NCI-H187 treated with DMSO at 0.1 percent for 48 hours (cell line): ENCODE results near the gene PRDM5.

Experiments
- DNase-seq: peaks from one replicate; lab custom pipeline; 2025; lab: John Stamatoyannopoulos, UW

The PRDM5 gene

GRCh38 chr4:120819805-120820437 is 102.6 kb downstream of the PRDM5 start:
- no peak for DNase-seq

GRCh38 chr4:120816296-120816965 is 106.1 kb downstream of the PRDM5 start:
- no peak for DNase-seq

GRCh38 chr4:120815361-120815760 is 107.2 kb downstream of the PRDM5 start:
- DNase-seq = no peak

- no peak for DNase-seq
These were observed 107.6 kb downstream of the PRDM5 start for GRCh38 chr4:120814886-120815285.

- no peak for DNase-seq
These were observed 110.3 kb downstream of the PRDM5 start for GRCh38 chr4:120812216-120812615.

GRCh38 chr4:120809518-120809917 is 113.0 kb downstream of the PRDM5 start:
- no peak for DNase-seq

GRCh38 chr4:120808475-120809141 is 113.9 kb downstream of the PRDM5 start:
- DNase-seq = no peak

- no peak for DNase-seq
These were observed 121.3 kb downstream of the PRDM5 start for GRCh38 chr4:120801137-120801758.

- DNase-seq = no peak
These were observed 124.0 kb downstream of the PRDM5 start for GRCh38 chr4:120798570-120798969.

- no peak for DNase-seq
These were observed 126.3 kb downstream of the PRDM5 start for GRCh38 chr4:120796271-120796670.

- no peak for DNase-seq
These were observed 137.3 kb downstream of the PRDM5 start for GRCh38 chr4:120785202-120785601.

- DNase-seq = no peak
These were observed 145.1 kb downstream of the PRDM5 start for GRCh38 chr4:120777459-120777858.

- no peak for DNase-seq
These were observed 147.1 kb downstream of the PRDM5 start for GRCh38 chr4:120775431-120775830.

GRCh38 chr4:120773641-120774040 is 148.9 kb downstream of the PRDM5 start:
- no peak for DNase-seq

GRCh38 chr4:120771907-120772306 is 150.6 kb downstream of the PRDM5 start:
- no peak for DNase-seq

- no peak for DNase-seq
These were observed 151.6 kb downstream of the PRDM5 start for GRCh38 chr4:120770897-120771296.

GRCh38 chr4:120769227-120769626 is 153.3 kb downstream of the PRDM5 start:
- DNase-seq = no peak

- no peak for DNase-seq
These were observed 157.3 kb downstream of the PRDM5 start for GRCh38 chr4:120765260-120765680.

- DNase-seq = no peak
These were observed 158.9 kb downstream of the PRDM5 start for GRCh38 chr4:120763650-120764049.

- no peak for DNase-seq
These were observed 161.5 kb downstream of the PRDM5 start for GRCh38 chr4:120761070-120761469.

- no peak for DNase-seq
These were observed 162.5 kb downstream of the PRDM5 start for GRCh38 chr4:120760047-120760446.

GRCh38 chr4:120755864-120756263 is 166.7 kb downstream of the PRDM5 start:
- no peak for DNase-seq

- DNase-seq = no peak
These were observed 167.9 kb downstream of the PRDM5 start for GRCh38 chr4:120754590-120754989.
